Stimulated activated CD4-positive, alpha-beta T cell treated with anti-CD3 and anti-CD28 coated beads, Interleukin-4, amount 100 ng/mL, for 4 hours (primary cell): ENCODE results near the gene LMBR1.
A peak's percentile ranks its signal among the peaks of the same experiment; 100 is the strongest.
"Not testable (repeated sequence)": the region's sequence is repeated elsewhere in the genome, so short reads cannot be mapped to it uniquely, and the experiment has no call there.

Experiments used
- DNase-seq, 2 experiments: peaks; one replicate each; pipeline ENCODE4 v3.0.0-alpha.2; 2020

LMBR1 gene, protein sequence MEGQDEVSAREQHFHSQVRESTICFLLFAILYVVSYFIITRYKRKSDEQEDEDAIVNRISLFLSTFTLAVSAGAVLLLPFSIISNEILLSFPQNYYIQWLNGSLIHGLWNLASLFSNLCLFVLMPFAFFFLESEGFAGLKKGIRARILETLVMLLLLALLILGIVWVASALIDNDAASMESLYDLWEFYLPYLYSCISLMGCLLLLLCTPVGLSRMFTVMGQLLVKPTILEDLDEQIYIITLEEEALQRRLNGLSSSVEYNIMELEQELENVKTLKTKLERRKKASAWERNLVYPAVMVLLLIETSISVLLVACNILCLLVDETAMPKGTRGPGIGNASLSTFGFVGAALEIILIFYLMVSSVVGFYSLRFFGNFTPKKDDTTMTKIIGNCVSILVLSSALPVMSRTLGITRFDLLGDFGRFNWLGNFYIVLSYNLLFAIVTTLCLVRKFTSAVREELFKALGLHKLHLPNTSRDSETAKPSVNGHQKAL

GRCh38 chr7:156892821-156893706 lies at the start of gene LMBR1:
LMBR1 (minus strand) TSS chr7:156893183; CDS start chr7:156892993, 190 bp downstream.
- DNase-seq: peak; percentile 93 to 96

DNA sequence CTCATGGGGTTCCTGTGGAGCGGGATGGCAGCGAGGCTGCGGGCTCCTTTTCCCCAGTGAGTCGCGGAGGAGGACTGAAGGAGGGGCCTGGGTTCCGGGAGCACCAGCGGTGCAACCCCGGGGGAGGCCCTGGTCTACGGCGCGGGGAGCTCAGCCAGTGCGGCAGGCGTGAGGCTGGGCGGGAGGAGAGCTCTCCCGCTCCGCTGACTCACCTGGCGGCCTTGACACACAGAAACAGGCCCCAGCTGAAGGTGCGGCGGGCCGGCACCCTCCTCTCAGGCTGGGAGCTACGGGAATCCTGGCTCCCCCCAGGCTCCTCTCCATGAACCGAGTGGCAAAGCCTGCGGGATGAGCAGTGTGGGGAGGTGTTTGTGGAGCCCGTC lies 49.7 kb upstream of the LMBR1 start:
- DNase-seq: no peak

DNA sequence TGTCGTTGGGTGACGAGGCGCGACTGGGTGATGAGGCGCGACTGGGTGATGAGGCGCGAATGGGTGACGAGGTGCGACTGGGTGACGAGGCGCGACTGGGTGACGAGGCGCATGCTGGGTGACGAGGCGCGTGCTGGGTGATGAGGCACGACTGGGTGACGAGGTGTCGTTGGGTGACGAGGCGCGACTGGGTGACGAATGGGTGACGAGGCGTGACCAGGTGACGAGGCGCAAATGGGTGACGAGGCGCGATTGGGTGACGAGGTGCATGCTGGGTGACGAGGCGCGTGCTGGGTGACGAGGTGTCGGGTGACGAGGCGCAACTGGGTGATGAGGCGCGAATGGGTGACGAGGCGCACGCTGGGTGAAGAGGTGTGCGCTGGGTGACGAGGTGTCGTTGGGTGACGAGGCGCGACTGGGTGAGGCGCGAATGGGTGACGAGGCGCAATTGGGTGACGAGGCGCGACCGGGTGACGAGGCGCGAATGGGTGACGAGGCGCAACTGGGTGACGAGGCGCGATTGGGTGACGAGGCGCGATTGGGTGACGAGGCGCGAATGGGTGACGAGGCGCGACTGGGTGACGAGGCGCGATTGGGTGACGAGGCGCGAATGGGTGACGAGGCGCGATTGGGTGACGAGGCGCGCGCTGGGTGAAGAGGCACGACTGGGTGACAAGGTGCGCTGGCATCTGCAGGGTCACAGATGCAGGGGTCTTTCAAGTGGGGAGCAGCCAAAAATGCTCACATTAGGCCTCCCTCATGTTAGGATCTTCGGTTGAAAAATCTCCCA lies 48.6 kb upstream of the LMBR1 start:
- DNase-seq: no peak

GRCh38 chr7:156940421-156941122 lies 47.6 kb upstream of the LMBR1 start:
- DNase-seq: no peak

DNA sequence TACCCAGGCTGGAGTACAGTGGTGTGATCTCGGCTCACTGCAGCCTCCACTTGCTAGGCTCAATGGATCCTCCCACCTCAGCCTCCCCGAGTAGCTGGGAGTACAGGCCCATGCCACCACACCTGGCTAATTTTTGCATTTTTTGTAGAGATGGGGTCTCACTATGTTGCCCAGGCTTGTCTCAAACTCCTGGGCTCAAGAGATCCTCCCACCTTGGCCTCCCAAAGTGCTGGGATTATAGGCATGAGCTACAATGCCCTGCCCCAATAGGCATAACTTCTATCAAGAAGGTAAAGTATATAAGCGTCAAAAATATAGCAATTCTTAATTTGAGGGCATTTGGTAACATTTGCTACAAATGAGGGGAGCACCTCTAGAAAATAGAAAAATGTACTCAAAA lies 43.8 kb upstream of the LMBR1 start:
- not testable (repeated sequence) for DNase-seq

DNA sequence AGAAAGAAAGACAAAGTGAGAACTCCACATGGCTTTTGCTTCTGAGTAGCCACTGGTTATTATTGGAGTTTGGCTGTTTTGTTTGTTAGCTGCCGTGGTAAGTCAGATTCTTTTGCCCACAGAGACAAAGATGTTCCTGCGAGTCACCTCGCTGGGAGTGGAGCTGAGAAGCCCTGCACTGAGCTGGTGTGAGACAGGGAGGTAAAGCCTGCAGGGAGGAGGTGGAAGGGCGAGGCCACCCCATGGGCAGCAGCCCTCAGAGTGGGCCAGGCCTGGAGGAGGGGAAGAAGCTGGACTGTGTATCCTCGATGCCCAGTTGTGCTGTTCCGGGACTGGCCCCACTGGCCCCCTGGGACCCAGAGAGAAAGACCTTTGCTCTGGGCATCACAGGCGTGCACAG lies 42.3 kb upstream of the LMBR1 start:
- no peak for DNase-seq

- no peak for DNase-seq
Observed at GRCh38 chr7:156932006-156932405, 39.0 kb upstream of the LMBR1 start.

DNA sequence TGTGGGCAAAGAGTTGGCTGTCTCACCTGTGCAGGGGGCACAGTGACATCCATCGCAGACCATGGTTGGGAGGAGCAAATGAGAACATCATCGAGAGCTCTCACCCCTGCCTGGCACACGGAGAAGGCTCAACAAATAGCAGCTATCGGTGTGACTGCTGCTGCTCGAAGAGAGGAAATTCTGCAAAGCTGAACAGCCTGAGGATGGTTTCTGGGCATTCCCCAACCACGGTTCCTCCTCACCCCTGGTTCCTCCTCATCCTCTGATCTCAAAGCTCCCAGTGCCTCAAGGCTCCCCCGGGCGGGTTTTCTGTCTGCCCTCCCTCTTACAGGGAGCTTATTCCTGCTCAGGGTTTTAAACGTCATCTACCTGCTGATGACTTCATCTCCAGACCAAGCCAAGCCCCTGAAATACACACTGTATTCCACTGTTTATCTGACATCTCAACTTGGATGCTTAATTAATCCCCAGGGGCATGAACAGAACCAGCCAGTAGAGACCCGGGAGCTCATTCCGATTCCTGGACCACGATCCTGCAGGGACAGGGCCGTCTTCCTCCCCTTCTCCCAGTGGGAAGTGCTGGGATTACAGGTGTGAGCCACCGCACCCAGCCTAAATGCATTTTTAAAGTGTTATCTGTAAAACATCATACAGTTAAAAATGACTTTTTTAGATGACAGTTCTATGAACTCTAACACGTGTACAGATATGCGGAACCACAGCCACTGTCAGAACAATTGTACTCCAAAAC lies 37.0 kb upstream of the LMBR1 start:
- no peak for DNase-seq

DNA sequence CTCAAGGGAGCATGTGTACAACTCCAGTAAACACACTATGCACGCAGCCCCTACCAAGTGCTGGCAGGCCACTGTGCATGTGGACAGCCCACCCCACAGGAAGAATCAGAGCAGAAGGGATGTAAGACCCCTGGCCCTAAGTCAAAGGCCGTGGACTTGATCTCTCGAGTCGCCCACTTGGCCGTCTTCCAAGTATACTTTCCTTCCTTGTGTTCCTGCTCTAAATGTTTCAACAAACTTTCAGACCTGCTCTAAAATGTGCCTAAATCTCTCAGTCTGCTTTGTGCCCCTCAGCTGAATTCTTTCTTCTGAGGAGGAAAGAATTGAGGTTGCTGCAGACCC lies 35.4 kb upstream of the LMBR1 start:
- no peak for DNase-seq

- no peak for DNase-seq
Observed at GRCh38 chr7:156927571-156928405, 34.8 kb upstream of the LMBR1 start.

- DNase-seq: not testable (repeated sequence)
Observed at GRCh38 chr7:156925821-156926220, 32.8 kb upstream of the LMBR1 start.

DNA sequence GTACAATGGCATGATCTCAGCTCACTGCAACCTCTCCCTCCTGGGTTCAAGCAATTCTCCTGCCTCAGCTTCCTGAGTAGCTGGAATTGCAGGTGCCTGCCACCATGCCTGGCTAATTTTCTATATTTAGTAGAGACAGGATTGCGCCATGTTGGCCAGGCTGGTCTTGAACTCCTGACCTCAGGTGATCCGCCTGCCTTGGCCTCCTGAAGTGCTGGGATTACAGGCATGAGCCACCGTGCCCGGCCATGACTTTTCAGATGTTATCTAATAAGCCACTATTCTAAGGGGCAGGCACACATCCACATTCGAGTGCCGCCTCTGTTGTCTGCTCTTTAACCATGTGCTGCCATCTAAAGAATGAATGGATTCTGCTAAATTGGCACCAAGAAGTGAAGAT lies 29.3 kb upstream of the LMBR1 start:
- DNase-seq: not testable (repeated sequence)

DNA sequence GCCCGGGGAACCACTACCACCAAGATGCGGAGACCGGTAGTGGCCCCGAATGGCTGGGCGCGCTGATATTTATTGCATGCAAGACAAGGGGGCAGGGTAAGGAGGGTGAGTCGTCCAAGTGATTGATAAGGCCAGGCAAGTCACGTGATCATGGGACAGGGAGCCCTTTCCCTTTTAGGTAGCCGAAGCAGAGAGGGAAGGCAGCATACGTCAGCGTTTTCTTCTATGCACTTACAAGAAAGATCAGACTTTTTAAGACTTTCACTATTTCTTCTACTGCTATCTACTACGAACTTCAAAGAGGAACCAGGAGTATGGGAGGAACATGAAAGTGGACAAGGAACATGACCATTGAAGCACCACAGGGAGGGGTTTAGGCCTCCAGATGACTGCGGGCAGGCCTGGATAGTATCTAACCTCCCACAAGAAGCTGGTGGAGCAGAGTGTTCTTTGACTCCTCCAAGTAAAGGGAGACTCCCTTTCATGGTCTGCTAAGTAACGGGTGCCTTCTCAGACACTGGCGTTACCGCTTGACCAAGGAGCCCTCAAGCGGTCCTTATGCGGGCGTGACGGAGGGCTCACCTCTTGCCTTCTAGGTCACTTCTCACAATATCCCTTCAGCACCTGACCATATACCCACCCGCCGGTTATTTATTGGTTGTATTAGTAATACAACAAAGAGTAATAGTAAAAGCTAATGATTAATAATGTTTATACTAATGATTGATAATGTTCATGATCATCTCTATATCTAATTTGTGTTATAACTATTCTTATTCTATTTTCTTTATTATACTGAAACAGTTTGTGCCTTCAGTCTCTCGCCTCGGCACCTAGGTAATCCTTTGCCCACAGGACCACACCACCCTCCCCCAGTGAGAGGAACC lies 27.7 kb upstream of the LMBR1 start:
- not testable (repeated sequence) for DNase-seq

DNA sequence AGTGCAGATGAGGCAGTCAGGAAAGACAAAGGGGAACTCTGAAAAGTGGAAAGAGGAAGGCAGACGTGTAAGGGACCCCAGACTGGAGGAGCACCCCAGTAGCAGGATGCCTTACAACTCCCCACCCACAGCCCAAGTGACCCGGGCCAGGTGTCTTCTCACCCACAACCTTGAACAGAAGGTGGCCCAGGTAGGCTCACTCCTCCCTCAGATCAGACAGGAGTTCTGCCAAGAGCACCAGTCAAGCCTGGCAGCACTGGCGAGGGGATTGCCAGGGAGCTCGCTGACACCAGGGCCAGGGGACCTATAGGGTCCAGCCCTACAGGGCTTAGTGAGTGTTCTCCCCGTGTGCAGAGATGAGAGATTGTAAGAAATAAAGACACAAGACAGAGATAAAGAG lies 27.1 kb upstream of the LMBR1 start:
- no peak for DNase-seq

GRCh38 chr7:156919132-156919713 lies 26.2 kb upstream of the LMBR1 start:
- no peak for DNase-seq

DNA sequence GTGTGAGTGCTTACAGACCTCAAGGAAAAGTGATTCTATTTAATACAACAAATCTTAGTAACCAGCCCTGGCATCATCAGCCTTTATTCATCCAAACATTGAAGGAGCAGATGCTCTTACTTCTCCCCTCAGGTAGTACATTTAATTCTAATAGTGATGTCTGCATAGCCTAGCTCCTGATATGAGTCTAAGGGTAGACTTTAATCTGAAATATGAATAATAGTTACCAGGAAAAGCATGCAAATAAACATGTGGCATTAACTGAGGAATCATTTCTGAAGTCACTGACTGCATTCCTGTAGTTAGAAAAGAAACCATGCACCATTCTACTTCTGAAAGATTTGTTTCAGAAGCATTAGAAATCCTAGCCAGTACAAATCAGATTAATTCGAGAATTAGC lies 25.7 kb upstream of the LMBR1 start:
- no peak for DNase-seq

DNA sequence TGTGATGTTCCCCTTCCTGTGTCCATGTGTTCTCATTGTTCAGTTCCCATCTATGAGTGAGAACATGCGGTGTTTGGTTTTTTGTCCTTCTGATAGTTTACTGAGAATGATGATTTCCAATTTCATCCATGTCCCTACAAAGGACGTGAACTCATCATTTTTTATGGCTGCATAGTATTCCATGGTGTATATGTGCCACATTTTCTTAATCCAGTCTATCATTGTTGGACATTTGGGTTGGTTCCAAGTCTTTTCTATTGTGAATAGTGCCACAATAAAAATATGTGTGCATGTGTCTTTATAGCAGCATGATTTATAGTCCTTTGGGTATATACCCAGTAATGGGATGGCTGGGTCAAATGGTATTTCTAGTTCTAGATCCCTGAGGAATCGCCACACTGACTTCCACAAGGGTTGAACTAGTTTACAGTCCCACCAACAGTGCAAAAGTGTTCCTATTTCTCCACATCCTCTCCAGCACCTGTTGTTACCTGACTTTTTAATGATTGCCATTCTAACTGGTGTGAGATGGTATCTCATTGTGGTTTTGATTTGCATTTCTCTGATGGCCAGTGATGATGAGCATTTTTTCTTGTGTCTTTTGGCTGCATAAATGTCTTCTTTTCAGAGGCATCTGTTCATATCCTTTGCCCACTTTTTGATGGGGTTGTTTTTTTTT lies 16.7 kb upstream of the LMBR1 start:
- not testable (repeated sequence) for DNase-seq

GRCh38 chr7:156907656-156908055 lies 14.7 kb upstream of the LMBR1 start:
- DNase-seq: no peak

GRCh38 chr7:156906200-156906649 lies 13.2 kb upstream of the LMBR1 start:
- DNase-seq: no peak
